DOHH2 (cell line): ENCODE measurements around the gene GBA2.

Experiments
- H3F3A ChIP-seq: fragments of 200-600 bp; sonication (generic), shearing (Covaris generic); 2 replicates; pipeline ENCODE4 v1.6.0; 2016; ENCODE audit warnings: antibody characterized with exemption, mild to moderate bottlenecking; ENCODE audit not compliant: control insufficient read depth, insufficient read depth
- H3K27ac ChIP-seq: fragments of 200-600 bp; sonication (generic); 2 replicates; pipeline ENCODE4 v1.5.1; 2014; ENCODE audit warnings: low read depth, mild to moderate bottlenecking, low read length, moderate library complexity
- H3K27me3 ChIP-seq: fragments of 200-600 bp; sonication (generic); 2 replicates; pipeline ENCODE4 v1.6.1; 2014; ENCODE audit warnings: mild to moderate bottlenecking, low read length, mixed read lengths; ENCODE audit not compliant: control insufficient read depth
- H3K36me3 ChIP-seq: fragments of 200-600 bp; sonication (generic); 2 replicates; pipeline ENCODE4 v1.6.1; 2014; ENCODE audit warnings: mild to moderate bottlenecking, low read length, moderate library complexity, mixed read lengths; ENCODE audit not compliant: control insufficient read depth
- H3K4me1 ChIP-seq: fragments of 200-600 bp; sonication (generic); 2 replicates; pipeline ENCODE4 v1.6.1; 2014; ENCODE audit warnings: mild to moderate bottlenecking, low read length, mixed read lengths; ENCODE audit not compliant: control insufficient read depth
- H3K4me2 ChIP-seq: fragments of 200-600 bp; sonication (generic); 2 replicates; pipeline ENCODE4 v1.6.0; 2014; ENCODE audit warnings: mild to moderate bottlenecking, low read length, moderate library complexity
- H3K4me3 ChIP-seq: fragments of 200-600 bp; sonication (generic); 2 replicates; pipeline ENCODE4 v1.5.1; 2014; ENCODE audit warnings: mild to moderate bottlenecking, low read length, mixed read lengths
- H3K79me2 ChIP-seq: fragments of 200-600 bp; sonication (generic); 2 replicates; pipeline ENCODE4 v1.6.1; 2014; ENCODE audit warnings: mild to moderate bottlenecking, low read length, mixed read lengths; ENCODE audit not compliant: control insufficient read depth
- H3K9me2 ChIP-seq: fragments of 200-600 bp; sonication (generic); replicated peaks from 2 replicates; pipeline ENCODE4 v1.6.1; 2014; ENCODE audit warnings: mild to moderate bottlenecking, low read length, mixed read lengths; ENCODE audit not compliant: control insufficient read depth
- H3K9me3 ChIP-seq: fragments of 200-600 bp; sonication (generic); 2 replicates; pipeline ENCODE4 v1.6.1; 2014; ENCODE audit warnings: antibody characterized with exemption, low read length, mixed read lengths; ENCODE audit not compliant: control insufficient read depth, insufficient read depth
- H4K20me1 ChIP-seq: fragments of 200-600 bp; sonication (generic); 2 replicates; pipeline ENCODE4 v1.6.0; 2014; ENCODE audit warnings: low read depth, mild to moderate bottlenecking, antibody characterized with exemption, low read length, moderate library complexity; ENCODE audit not compliant: control insufficient read depth, insufficient read depth
- CTCF ChIP-seq: fragments of 200-600 bp; sonication (generic); IDR thresholded peaks from one replicate; pipeline ENCODE4 v1.5.1; 2014; ENCODE audit warnings: antibody characterized with exemption, mild to moderate bottlenecking, low read depth, low read length; ENCODE audit not compliant: poor library complexity, severe bottlenecking
- EZH2phosphoT487 ChIP-seq: fragments of 200-600 bp; sonication (generic); IDR thresholded peaks from 2 replicates; pipeline ENCODE4 v1.6.1; 2017; ENCODE audit warnings: borderline replicate concordance, mild to moderate bottlenecking, antibody characterized with exemption, low read length, moderate library complexity, mixed read lengths

The GBA2 gene

GRCh38 chr9:35755071-35755470 is 6.0 kb upstream of the GBA2 start:
- Histone ChIP-seq H3K36me3 (peaks cover 42% of the 10 kb centered on the region), H3K27me3 (no peaks in the 10 kb centered on the region), H3F3A (peaks cover 20% of the 10 kb centered on the region), H3K79me2 (peaks cover 20% of the 10 kb centered on the region), H3K4me1 (peaks cover 49% of the 10 kb centered on the region), H3K4me3 (peak overlapping the region; percentile 85; the same call in 1 of the 2 replicates), H3K4me2 (no peak overlapping the region), H3K9me3 (no peaks in the 10 kb centered on the region), H3K9me2 (no peaks in the 10 kb centered on the region), H3K27ac (no peak overlapping the region), H4K20me1 (no peaks in the 10 kb centered on the region)
- no peak for TF ChIP-seq CTCF
- TF ChIP-seq EZH2phosphoT487: no peak

DNA sequence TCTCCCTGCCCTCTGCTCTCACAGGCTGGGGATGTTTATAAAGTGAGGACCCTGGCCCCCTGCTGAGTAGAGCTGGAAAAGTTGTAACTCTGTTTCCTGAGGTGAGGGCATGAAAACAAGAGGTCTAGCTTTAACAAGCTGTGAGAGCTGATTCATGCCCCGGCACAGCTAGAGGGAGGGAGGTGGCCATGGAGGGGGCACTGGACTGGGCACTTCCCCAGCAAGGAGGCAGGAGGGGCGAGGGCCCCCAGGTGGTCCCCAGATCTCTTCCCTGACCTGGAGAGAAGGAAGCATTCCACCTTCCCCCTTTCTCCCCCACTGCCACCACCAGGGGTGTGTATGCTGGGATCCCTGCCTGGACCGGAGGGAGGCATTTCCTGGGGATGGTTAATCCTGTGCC is 5.2 kb upstream of the GBA2 start, which contains the start of gene MSMP:
TSS of gene MSMP (minus strand) at position 13 of the 400 bp plus-strand sequence. CDS start 147 bp downstream, outside the sequence.
- Histone ChIP-seq H3F3A (peaks cover 25% of the 10 kb centered on the region), H3K79me2 (peaks cover 27% of the 10 kb centered on the region), H3K36me3 (peaks cover 42% of the 10 kb centered on the region), H3K4me1 (peaks cover 56% of the 10 kb centered on the region), H3K27me3 (no peaks in the 10 kb centered on the region), H3K27ac (no peak within 1 kb of the TSS), H3K4me2 (no peak within 1 kb of the TSS), H3K9me3 (no peaks in the 10 kb centered on the region), H4K20me1 (no peaks in the 10 kb centered on the region), H3K9me2 (no peaks in the 10 kb centered on the region), H3K4me3 (no peak within 1 kb of the TSS; the same call in 1 of the 2 replicates)
- TF ChIP-seq CTCF: no peak
- TF ChIP-seq EZH2phosphoT487: no peak

- H3K27me3 ChIP-seq: no peaks in the 10 kb centered on the region
- H4K20me1 ChIP-seq: no peaks in the 10 kb centered on the region
- H3F3A ChIP-seq: peaks cover 21% of the 10 kb centered on the region
- no peak overlapping the region for H3K4me3 ChIP-seq
- peaks cover 26% of the 10 kb centered on the region for H3K79me2 ChIP-seq
- no peak overlapping the region for H3K27ac ChIP-seq
- H3K9me2 ChIP-seq: no peaks in the 10 kb centered on the region
- TF ChIP-seq EZH2phosphoT487 (no peak), CTCF (no peak)
- H3K4me2 ChIP-seq: no peak overlapping the region
- H3K9me3 ChIP-seq: no peaks in the 10 kb centered on the region
- H3K36me3 ChIP-seq: peaks cover 42% of the 10 kb centered on the region
- peaks cover 48% of the 10 kb centered on the region for H3K4me1 ChIP-seq
Observed at GRCh38 chr9:35753466-35753865, 4.4 kb upstream of the GBA2 start.
